Ovary (tissue), 9 donors: Measurements from ENCODE around the gene NFIC. TPM values are rescaled to one million over a fixed set of nuclear protein-coding genes. Genes with fewer than 3 reads are reported as not detected.

Experiments
- DNase-seq, 5 donors: peaks; one replicate each; pipeline ENCODE4 v3.0.0-alpha.2; 2019 to 2020
- H3K27ac ChIP-seq, 2 donors: fragments of 200-600 bp; one replicate each; pipeline versions ENCODE4 v1.5.1 to v1.8.0; 2019 to 2022
- H3K27me3 ChIP-seq: fragments of 200-600 bp; one replicate; pipeline ENCODE4 v1.8.0; 2022
- H3K36me3 ChIP-seq: fragments of 200-600 bp; sonication (generic); one replicate; pipeline ENCODE4 v1.5.1; 2019
- H3K4me1 ChIP-seq: one replicate; pipeline ENCODE4 v1.8.1; 2013; ENCODE audit warnings: mild to moderate bottlenecking, moderate library complexity; ENCODE audit not compliant: insufficient read depth
- H3K4me3 ChIP-seq: fragments of 200-600 bp; sonication (generic); one replicate; pipeline ENCODE4 v1.5.1; 2017
- H3K9me3 ChIP-seq, 2 donors: fragments of 200-600 bp in 1 of 2; sonication (generic) in 1 of 2; one replicate each; pipeline versions ENCODE4 v1.5.1 to v1.8.1; 2013 to 2019; ENCODE audit warnings: mild to moderate bottlenecking in 1 of 2, moderate library complexity in 1 of 2
- CTCF ChIP-seq, 3 donors: fragments of 450-650 bp in 2 of 3; fragments of 200-600 bp in 1 of 3; IDR thresholded peaks; one replicate each; pipeline versions ENCODE4 v1.5.1 to v1.8.0; 2016 to 2022; ENCODE audit warnings: antibody characterized with exemption in 3 of 3, mild to moderate bottlenecking in 1 of 3
- EP300 ChIP-seq: sonication (generic); formaldehyde crosslinking; IDR thresholded peaks from one replicate; pipeline ENCODE4 v1.6.1; 2017; ENCODE audit warnings: antibody characterized with exemption
- POLR2A ChIP-seq: fragments of 450-650 bp; IDR thresholded peaks from one replicate; pipeline ENCODE4 v1.6.1; 2017; ENCODE audit warnings: antibody characterized with exemption, mild to moderate bottlenecking, moderate library complexity
- WGBS, 3 donors: extraction: QIAGEN DNeasy Blood & Tissue Kit in 1 of 3; methylation state at CpG; one replicate each; pipeline versions ENCODE4 v1.1.5 to v1.1.7; 2013 to 2017; 5-methylcytosine and 5-hydroxymethylcytosine counted together
- intact Hi-C, 4 donors: fragments of 100-400 bp; cut with DNase I; formaldehyde crosslinking; loops; one replicate each; pipeline versions ENCODE4 v1.11.0 to v1.15.1; 2022 to 2023
- polyA plus RNA-seq, 2 donors: library from polyadenylated mRNA; stranded (reverse); fragments of 200-250 nt in 1 of 2; fragments of 350-450 nt in 1 of 2; fragmentation: Illumina TruSeq in 1 of 2; extraction: RNeasy Lipid Tissue Mini Kit (QIAGEN cat#74804) in 1 of 2; gene quantifications; one replicate each; pipeline ENCODE4 v1.2.3, GENCODE V29; 2013 to 2014
- total RNA-seq, 7 donors: library from RNA; depleted of rRNA in 2 of 7; stranded (reverse); fragments of >200 nt in 2 of 7; fragmentation: NEBNext Ultra II Directional in 3 of 7; extraction: Animal tissue kit (Norgen Biotek cat#: 25700) in 3 of 7; gene quantifications; one replicate each; pipeline versions ENCODE4 v1.1.0 to v1.2.4, GENCODE V29; 2016 to 2023
- donor health status: DM: no; HTN: no; CAD: no; lungs with moderate emphysema.
- donor health status: DM: no; HTN: no; CAD: no.
- donor health status: Bipolar disorder and iron deficiency.
- donor health status: DM: yes; HTN: yes; CAD: no.
- donor health status: DM: no; HTN: no; CAD: no.
- donor health status: DM: yes; HTN: yes; CAD: no.

The NFIC gene
- total and polyA plus RNA-seq, 9 donors = 31.9 to 345 (median 250) TPM

GRCh38 chr19:3357271-3357991 lies 9.0 kb upstream of the NFIC start:
- 51 to 58% (median 53%) methylated on average over 16 of the region's 16 CpGs for WGBS, 3 donors
- H3K4me3 ChIP-seq = no peak overlapping the region

GRCh38 chr19:3357992-3358688 lies 8.2 kb upstream of the NFIC start:
- intact Hi-C loops = no loop called here
- H3K4me1 ChIP-seq = peaks cover 8% of the 10 kb centered on the region
- H3K36me3 ChIP-seq = no peaks in the 10 kb centered on the region
- H3K9me3 ChIP-seq = no peaks in the 10 kb centered on the region
- TF ChIP-seq POLR2A = no peak
- no peak for TF ChIP-seq CTCF (IDR thresholded peaks at IDR 0.05)
- TF ChIP-seq EP300 = no peak
- WGBS, 3 donors = 6 to 13% (median 11%) methylated on average over 19 to 38 of the region's 38 CpGs
- H3K27ac ChIP-seq = peak overlapping the region; percentile 82 to 89
- no peaks in the 10 kb centered on the region for H3K27me3 ChIP-seq
- DNase-seq = peak in 4 of 5 donors; percentile 63 to 74 (median 67)
- H3K4me3 ChIP-seq = peak overlapping the region; percentile 100

More at GRCh38 chr19:3357271-3357991, 9.0 kb upstream of the NFIC start:
- peaks cover 8% of the 10 kb centered on the region for H3K4me1 ChIP-seq
- TF ChIP-seq POLR2A (no peak), CTCF (IDR thresholded peaks at IDR 0.05) (no peak), EP300 (no peak)
- no peaks in the 10 kb centered on the region for H3K36me3 ChIP-seq
- no peaks in the 10 kb centered on the region for H3K9me3 ChIP-seq
- no peaks in the 10 kb centered on the region for H3K27me3 ChIP-seq
- H3K27ac ChIP-seq = peak overlapping the region; percentile 5 to 82
- peak in 2 of 5 donors; percentile 48 to 49 for DNase-seq
- intact Hi-C loops = no loop called here

GRCh38 chr19:3358689-3359014 lies 7.7 kb upstream of the NFIC start:
- intact Hi-C loops = no loop called here
- Histone ChIP-seq H3K4me3 (peak overlapping the region; percentile 100), H3K27me3 (no peaks in the 10 kb centered on the region), H3K36me3 (no peaks in the 10 kb centered on the region), H3K4me1 (peaks cover 8% of the 10 kb centered on the region), H3K9me3 (no peaks in the 10 kb centered on the region), H3K27ac (peak overlapping the region; percentile 82 to 89)
- DNase-seq = peak in 1 of 5 donors; percentile 65
- TF ChIP-seq CTCF (IDR thresholded peaks at IDR 0.05) (no peak), EP300 (no peak), POLR2A (no peak)
- WGBS, 3 donors = 0% methylated on average over 11 to 27 of the region's 27 CpGs

- Histone ChIP-seq H3K4me3 (peak overlapping the region; percentile 100), H3K9me3 (no peaks in the 10 kb centered on the region), H3K36me3 (no peaks in the 10 kb centered on the region), H3K27ac (peak overlapping the region; percentile 100), H3K4me1 (peaks cover 8% of the 10 kb centered on the region), H3K27me3 (no peaks in the 10 kb centered on the region)
- TF ChIP-seq EP300 = no peak
- peak; percentile 49 for TF ChIP-seq POLR2A
- intact Hi-C loops = no loop called here
- 0 to 1% (median 1%) methylated on average over 70 to 115 of the region's 129 CpGs for WGBS, 3 donors
- peak; percentile 60 to 83 (median 82) for DNase-seq
Observed at GRCh38 chr19:3359015-3359918, 7.1 kb upstream of the NFIC start.
